Kidney (tissue), 14 donors: ENCODE results near the gene MARK1. TPM values are rescaled to one million over a fixed set of nuclear protein-coding genes. Genes with fewer than 3 reads are reported as not detected.

Experiments
- DNase-seq, 5 donors: peaks; one replicate each; pipeline ENCODE4 v3.0.0-alpha.2; 2013 to 2020
- FAIRE-seq: peaks from 2 replicates; lab custom pipeline; 2012; peaks lifted over from hg19 to GRCh38; lab: Jason Lieb, UNC
- H3K27ac ChIP-seq, 2 donors: one replicate each; pipeline ENCODE4 v1.7.0; 2013; ENCODE audit warnings: low read depth in 2 of 2, low read length in 2 of 2, inconsistent platforms in 1 of 2
- H3K27me3 ChIP-seq: one replicate; pipeline ENCODE4 v1.7.1; 2013; ENCODE audit warnings: low read length, inconsistent platforms; ENCODE audit not compliant: control insufficient read depth, insufficient read depth
- H3K36me3 ChIP-seq, 3 donors: one replicate each; pipeline versions ENCODE4 v1.7.0 to v1.7.1; 2013; ENCODE audit warnings: low read length in 3 of 3, control low read depth in 1 of 3, inconsistent platforms in 1 of 3; ENCODE audit not compliant: insufficient read depth in 3 of 3, control insufficient read depth in 2 of 3
- H3K4me1 ChIP-seq, 3 donors: one replicate each; pipeline versions ENCODE4 v1.7.0 to v1.7.1; 2013; ENCODE audit warnings: low read length in 3 of 3, inconsistent platforms in 1 of 3, low read depth in 1 of 3; ENCODE audit not compliant: control insufficient read depth in 2 of 3, insufficient read depth in 2 of 3
- H3K4me3 ChIP-seq, 3 donors: one replicate each; pipeline versions ENCODE4 v1.7.0 to v1.8.1; 2013; ENCODE audit warnings: low read length in 3 of 3, control low read depth in 1 of 3, inconsistent platforms in 1 of 3
- H3K9ac ChIP-seq, 3 donors: one replicate each; pipeline versions ENCODE4 v1.7.0 to v1.7.1; 2013; ENCODE audit warnings: low read length in 3 of 3, control low read depth in 1 of 3, inconsistent platforms in 1 of 3
- H3K9me3 ChIP-seq, 3 donors: one replicate each; pipeline versions ENCODE4 v1.7.0 to v1.7.1; 2013; ENCODE audit warnings: low read length in 3 of 3, control low read depth in 1 of 3, inconsistent platforms in 1 of 3; ENCODE audit not compliant: control insufficient read depth in 2 of 3, insufficient read depth in 1 of 3
- CTCF ChIP-seq: IDR thresholded peaks from 3 replicates; pipeline ENCODE4 v1.5.1; 2012; ENCODE audit warnings: mild to moderate bottlenecking, moderate library complexity, borderline replicate concordance; ENCODE audit not compliant: insufficient read depth; ENCODE audit errors: extremely low read depth
- intact Hi-C: fragments of 100-400 bp; cut with DNase I; formaldehyde crosslinking; loops from one replicate; pipeline ENCODE4 v1.11.1; 2022
- polyA plus RNA-seq: library from polyadenylated mRNA; stranded (reverse); fragments of 350-450 nt; fragmentation: Illumina TruSeq; extraction: RNeasy Lipid Tissue Mini Kit (QIAGEN cat#74804); gene quantifications from one replicate; pipeline ENCODE4 v1.2.3, GENCODE V29; 2014; ENCODE audit warnings: low read depth, low replicate concordance; ENCODE audit not compliant: insufficient read depth
- total RNA-seq: library from RNA; stranded (reverse); fragmentation: NEBNext Ultra II Directional; extraction: Animal tissue kit (Norgen Biotek cat#: 25700); gene quantifications from one replicate; pipeline ENCODE4 v1.2.1, GENCODE V29; 2021
- donor health status: control.
- donor health status: control.
- donor health status: control.
- donor health status: control.
- donor health status: control.
- donor health status: DM: yes; HTN: yes; CAD: no.
- donor health status: Normal renal cell carcinoma (clear cell type).

Gene MARK1
- total and polyA plus RNA-seq, 2 donors from 2014 or later = 2.6 to 5.3 TPM

- Histone ChIP-seq H3K9me3 (no peaks in the 10 kb centered on the region), H3K4me3 (no peak overlapping the region), H3K4me1 (no peaks in the 10 kb centered on the region), H3K27ac (no peak overlapping the region), H3K36me3 (no peaks in the 10 kb centered on the region), H3K27me3 (no peaks in the 10 kb centered on the region), H3K9ac (no peak overlapping the region)
- TF ChIP-seq CTCF = no peak
- intact Hi-C loops = no loop called here
- DNase-seq (peak in 1 of 5 donors; percentile 12), FAIRE-seq (no peak)
Measured at GRCh38 chr1:220616836-220617235, 88.9 kb downstream of the MARK1 start.

GRCh38 chr1:220628431-220628830 lies 100.5 kb downstream of the MARK1 start:
- Histone ChIP-seq H3K27ac (no peak overlapping the region), H3K27me3 (no peaks in the 10 kb centered on the region), H3K36me3 (no peaks in the 10 kb centered on the region), H3K9ac (no peak overlapping the region), H3K9me3 (no peaks in the 10 kb centered on the region), H3K4me3 (no peak overlapping the region), H3K4me1 (no peaks in the 10 kb centered on the region)
- no peak for TF ChIP-seq CTCF
- DNase-seq (no peak), FAIRE-seq (no peak)
- intact Hi-C loops = no loop called here

GRCh38 chr1:220631238-220631815 lies 103.4 kb downstream of the MARK1 start:
- FAIRE-seq (no peak), DNase-seq (no peak)
- Histone ChIP-seq H3K9me3 (no peaks in the 10 kb centered on the region), H3K27ac (no peak overlapping the region), H3K4me3 (no peak overlapping the region), H3K4me1 (no peaks in the 10 kb centered on the region), H3K27me3 (no peaks in the 10 kb centered on the region), H3K36me3 (no peaks in the 10 kb centered on the region), H3K9ac (no peak overlapping the region)
- intact Hi-C loops = no loop called here
- TF ChIP-seq CTCF = no peak

- no peaks in the 10 kb centered on the region for H3K27me3 ChIP-seq
- FAIRE-seq = no peak
- no peak for TF ChIP-seq CTCF
- no peaks in the 10 kb centered on the region for H3K4me1 ChIP-seq
- H3K4me3 ChIP-seq = no peak overlapping the region
- DNase-seq = no peak
- intact Hi-C loops = no loop called here
- no peak overlapping the region for H3K9ac ChIP-seq
- H3K9me3 ChIP-seq = no peaks in the 10 kb centered on the region
- no peaks in the 10 kb centered on the region for H3K36me3 ChIP-seq
- H3K27ac ChIP-seq = no peak overlapping the region
Measured at GRCh38 chr1:220637759-220638158, 109.8 kb downstream of the MARK1 start.
